Adrenal gland (tissue), 12 donors: Measurements from ENCODE around the gene TLK1. TPM values are rescaled to one million over a fixed set of nuclear protein-coding genes. Genes with fewer than 3 reads are reported as not detected.

Experiments
- DNase-seq, 7 donors: peaks; one replicate each; pipeline ENCODE4 v3.0.0-alpha.2; 2019 to 2020
- H3K27ac ChIP-seq, 5 donors: fragments of 200-600 bp; sonication (generic) in 4 of 5; 1 replicate in 3 of 5; 2 replicates in 2 of 5; pipeline versions ENCODE4 v1.5.1 to v1.8.0; 2016 to 2020; ENCODE audit warnings: mild to moderate bottlenecking in 1 of 5
- H3K27me3 ChIP-seq: fragments of 200-600 bp; 2 replicates; pipeline ENCODE4 v1.8.0; 2021
- H3K36me3 ChIP-seq, 2 donors: fragments of 200-600 bp; replicated peaks in 1 of 2; 1 replicate in 1 of 2; 2 replicates in 1 of 2; pipeline versions ENCODE4 v1.5.1 to v1.8.0; 2018 to 2022
- H3K4me1 ChIP-seq, 2 donors: fragments of 200-600 bp; replicated peaks in 1 of 2; 1 replicate in 1 of 2; 2 replicates in 1 of 2; pipeline versions ENCODE4 v1.5.1 to v1.8.0; 2018 to 2021
- H3K4me3 ChIP-seq, 4 donors: fragments of 200-600 bp; sonication (generic) in 3 of 4; one replicate each; pipeline ENCODE4 v1.5.1; 2016 to 2018
- H3K9me3 ChIP-seq, 3 donors: fragments of 200-600 bp; sonication (generic) in 1 of 3; replicated peaks in 1 of 3; 1 replicate in 2 of 3; 2 replicates in 1 of 3; pipeline versions ENCODE4 v1.5.1 to v1.8.0; 2016 to 2021
- CTCF ChIP-seq, 6 experiments: fragments of 450-650 bp in 4 of 6; fragments of 200-600 bp in 2 of 6; sonication (generic) in 1 of 6; IDR thresholded peaks; 1 replicate in 5 of 6; 2 replicates in 1 of 6; pipeline versions ENCODE4 v1.5.1 to v1.8.0; 2016 to 2021; ENCODE audit warnings: antibody characterized with exemption in 6 of 6, mild to moderate bottlenecking in 2 of 6, moderate library complexity in 1 of 6
- POLR2A ChIP-seq, 2 donors: fragments of 450-650 bp; IDR thresholded peaks; one replicate each; pipeline ENCODE4 v1.6.1; 2017; ENCODE audit warnings: antibody characterized with exemption in 2 of 2, mild to moderate bottlenecking in 2 of 2, moderate library complexity in 1 of 2
- WGBS, 4 donors: extraction: QIAGEN DNeasy Blood & Tissue Kit in 2 of 4; methylation state at CpG; one replicate each; pipeline versions ENCODE4 v1.1.5 to v1.1.7; 2013 to 2017; 5-methylcytosine and 5-hydroxymethylcytosine counted together
- intact Hi-C, 2 donors: fragments of 100-400 bp; cut with DNase I; formaldehyde crosslinking; loops; one replicate each; pipeline versions ENCODE4 v1.14.1 to v1.15.0; 2022 to 2023
- polyA plus RNA-seq, 3 donors: library from polyadenylated mRNA; stranded (reverse); fragments of 200-250 nt in 2 of 3; fragments of 350-450 nt in 1 of 3; fragmentation: Illumina TruSeq in 1 of 3; extraction: RNeasy Lipid Tissue Mini Kit (QIAGEN cat#74804) in 1 of 3; gene quantifications; one replicate each; pipeline ENCODE4 v1.2.3, GENCODE V29; 2013 to 2014
- total RNA-seq, 9 donors: library from RNA; depleted of rRNA in 4 of 9; stranded (reverse); fragments of >200 nt in 4 of 9; fragments of 120-200 nt in 1 of 9; fragmentation: NEBNext Ultra II Directional in 1 of 9; extraction: Animal tissue kit (Norgen Biotek cat#: 25700) in 1 of 9; gene quantifications; one replicate each; pipeline versions ENCODE4 v1.1.0 to v1.2.4, GENCODE V29; 2013 to 2023
- donor health status: healthy with polysubstance abuse.
- donor health status: Bipolar disorder and iron deficiency.
- donor health status: DM: yes; HTN: yes; CAD: no.
- donor health status: DM: no; HTN: no; CAD: no.
- donor health status: DM: no; HTN: no; CAD: no.
- donor health status: DM: yes; HTN: yes; CAD: no.

The TLK1 gene
- total and polyA plus RNA-seq, 12 donors: 16.5 to 84.0 (median 47.3) TPM

- WGBS, 4 donors: 4 to 19% (median 7%) methylated on average over 23 to 67 of the region's 67 CpGs
- H3K4me1 ChIP-seq: peaks cover 0 to 9% of the 10 kb centered on the region in 2 donors
- H3K9me3 ChIP-seq: no peaks in the 10 kb centered on the region
- intact Hi-C loops: loop anchor here (5.0 to 10.0 kb wide), 3 partner anchors 191 to 459 kb away; partner anchors contain the start of genes DCAF17 (in 1 of the 2), METTL8 (in 1 of the 2) and TLK1 (in 1 of the 2)
- peak in 1 of 2 donors; percentile 37 for TF ChIP-seq POLR2A (IDR thresholded peaks at IDR 0.05)
- peak; percentile 52 to 99 (median 88) for TF ChIP-seq CTCF (IDR thresholded peaks at IDR 0.05)
- H3K36me3 ChIP-seq: no peaks in the 10 kb centered on the region
- H3K27me3 ChIP-seq: no peaks in the 10 kb centered on the region
- peak overlapping the region in 3 of 4 donors; percentile 45 to 77 (median 65) for H3K4me3 ChIP-seq
- DNase-seq: peak; percentile 86 to 91 (median 88)
- H3K27ac ChIP-seq: peak overlapping the region in 3 of 5 donors; percentile 77 to 82 (median 79)
Observed at GRCh38 chr2:170973492-170974303, 187.0 kb downstream of the TLK1 start.

GRCh38 chr2:170973225-170973491, 187.5 kb downstream of the TLK1 start:
- Histone ChIP-seq H3K4me1 (peaks cover 0 to 9% of the 10 kb centered on the region in 2 donors), H3K4me3 (peak overlapping the region in 2 of 4 donors; percentile 65 to 77), H3K27me3 (no peaks in the 10 kb centered on the region), H3K9me3 (no peaks in the 10 kb centered on the region), H3K27ac (no peak overlapping the region), H3K36me3 (no peaks in the 10 kb centered on the region)
- WGBS, 4 donors: 3 to 6% (median 4%) methylated on average over 11 to 12 of the region's 12 CpGs
- no peak for DNase-seq
- intact Hi-C loops: loop anchor here (5.0 to 10.0 kb wide), 3 partner anchors 192 to 459 kb away; partner anchors contain the start of genes DCAF17 (in 1 of the 2), METTL8 (in 1 of the 2) and TLK1 (in 1 of the 2)
- TF ChIP-seq POLR2A (IDR thresholded peaks at IDR 0.05) (no peak), CTCF (IDR thresholded peaks at IDR 0.05) (no peak)

- Histone ChIP-seq H3K9me3 (no peaks in the 10 kb centered on the region), H3K36me3 (peaks cover 0 to 5% of the 10 kb centered on the region in 2 donors), H3K4me1 (peaks cover 0 to 9% of the 10 kb centered on the region in 2 donors), H3K27ac (no peak overlapping the region), H3K27me3 (no peaks in the 10 kb centered on the region), H3K4me3 (no peak overlapping the region)
- no peak for TF ChIP-seq POLR2A (IDR thresholded peaks at IDR 0.05)
- TF ChIP-seq CTCF (IDR thresholded peaks at IDR 0.05): no peak
- DNase-seq: no peak
- intact Hi-C loops: loop anchor here (5.0 to 10.0 kb wide), 3 partner anchors 192 to 460 kb away; partner anchors contain the start of genes DCAF17 (in 1 of the 2), METTL8 (in 1 of the 2) and TLK1 (in 1 of the 2)
- WGBS, 4 donors: 75 to 79% (median 78%) methylated on average over 20 of the region's 20 CpGs
Observed at GRCh38 chr2:170972296-170973224, 188.1 kb downstream of the TLK1 start.
